Thyroid gland (tissue), 4 donors: ENCODE measurements around the gene SCRN3.
"Not testable (repeated sequence)": the region's sequence is repeated elsewhere in the genome, so short reads cannot be mapped to it uniquely, and the experiment has no call there.

Experiments
- CTCF ChIP-seq, 6 experiments: fragments of 200-600 bp in 3 of 6; fragments of 450-650 bp in 3 of 6; sonication (generic) in 3 of 6; IDR thresholded peaks; one replicate each; pipeline ENCODE4 v1.5.1; 2016 to 2019; ENCODE audit warnings: antibody characterized with exemption in 6 of 6, mild to moderate bottlenecking in 2 of 6, inconsistent platforms in 1 of 6, moderate library complexity in 1 of 6
- POLR2A ChIP-seq, 2 donors: fragments of 450-650 bp; IDR thresholded peaks; one replicate each; pipeline ENCODE4 v1.6.1; 2017; ENCODE audit warnings: antibody characterized with exemption in 2 of 2, mild to moderate bottlenecking in 2 of 2, moderate library complexity in 1 of 2

GRCh38 chr2:174410039-174410438 is 14.5 kb downstream of the SCRN3 start:
- TF ChIP-seq CTCF, POLR2A (IDR thresholded peaks at IDR 0.05): not testable (repeated sequence)
